ENCODE results near the gene OR2L8.

The OR2L8 gene

GRCh38 chr1:247948558-247948957 lies at the start of gene OR2L8:
Gene OR2L8, plus strand, starts transcription at chr1:247948858. Its CDS starts 0 bp downstream, at chr1:247948858.
- DNase-seq (ENCODE audit: low spot score), result no peak

DNA sequence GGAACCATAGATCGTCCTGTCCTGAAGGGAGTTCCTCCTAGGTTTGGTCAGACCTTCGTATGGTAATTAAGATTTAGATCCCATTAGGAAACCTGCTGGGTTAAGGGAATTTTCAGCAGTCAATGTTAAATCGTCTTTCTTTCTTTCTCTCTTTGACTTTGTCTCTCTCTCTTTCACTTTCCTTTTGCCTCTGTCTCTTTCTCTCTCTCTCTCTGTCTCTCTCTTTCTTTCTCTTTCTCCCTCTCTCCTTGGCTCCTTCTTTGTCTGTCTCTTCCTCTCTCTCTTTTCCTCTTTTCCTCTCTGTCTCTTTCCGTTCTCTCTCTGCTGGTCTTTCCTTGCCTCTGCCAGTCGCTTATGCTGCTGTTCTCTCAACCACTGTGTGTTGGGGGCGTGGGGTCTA lies 44.5 kb upstream of the OR2L8 start:
- DNase-seq (ENCODE audit: low spot score), result no peak

DNA sequence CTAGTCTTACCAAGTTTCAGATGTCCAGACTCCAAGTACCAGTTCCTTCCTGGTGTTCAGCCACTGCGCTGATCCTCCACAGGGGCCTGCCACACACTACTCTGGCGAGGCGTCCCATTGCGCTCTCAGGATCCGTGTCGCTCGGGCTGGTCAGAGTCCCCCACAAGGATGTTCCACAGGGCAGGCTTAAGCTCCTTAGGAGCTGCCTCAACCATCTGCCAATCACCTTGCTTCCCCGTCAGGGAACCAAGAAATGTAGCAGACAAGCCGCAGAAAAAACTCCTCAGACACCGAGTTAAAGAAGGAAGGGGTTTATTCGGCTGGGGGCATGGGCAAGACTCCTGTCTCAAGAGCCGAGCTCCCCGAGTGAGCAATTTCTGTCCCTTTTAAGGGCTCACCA lies 43.5 kb upstream of the OR2L8 start:
- no peak for DNase-seq (ENCODE audit: low spot score)

- DNase-seq (ENCODE audit: low spot score), result no peak
These were observed 42.7 kb upstream of the OR2L8 start for GRCh38 chr1:247905910-247906503.

GRCh38 chr1:247906504-247907047 lies 42.1 kb upstream of the OR2L8 start:
- peak; percentile 69 for DNase-seq (ENCODE audit: low spot score)

GRCh38 chr1:247908766-247909165 lies 39.9 kb upstream of the OR2L8 start:
- no peak for DNase-seq (ENCODE audit: low spot score)

- DNase-seq (ENCODE audit: low spot score), result no peak
These were observed 34.9 kb upstream of the OR2L8 start for GRCh38 chr1:247913786-247914185.

- no peak for DNase-seq (ENCODE audit: low spot score)
These were observed 33.6 kb upstream of the OR2L8 start for GRCh38 chr1:247914941-247915662.

GRCh38 chr1:247919952-247920351 lies 28.7 kb upstream of the OR2L8 start, which contains the start of gene OR2T8:
Gene OR2T8, plus strand, starts transcription at chr1:247920252. Its CDS starts 766 bp downstream, at chr1:247921018.
- no peak for DNase-seq (ENCODE audit: low spot score)

GRCh38 chr1:247923941-247924340 lies 24.7 kb upstream of the OR2L8 start:
- DNase-seq (ENCODE audit: low spot score), result no peak

DNA sequence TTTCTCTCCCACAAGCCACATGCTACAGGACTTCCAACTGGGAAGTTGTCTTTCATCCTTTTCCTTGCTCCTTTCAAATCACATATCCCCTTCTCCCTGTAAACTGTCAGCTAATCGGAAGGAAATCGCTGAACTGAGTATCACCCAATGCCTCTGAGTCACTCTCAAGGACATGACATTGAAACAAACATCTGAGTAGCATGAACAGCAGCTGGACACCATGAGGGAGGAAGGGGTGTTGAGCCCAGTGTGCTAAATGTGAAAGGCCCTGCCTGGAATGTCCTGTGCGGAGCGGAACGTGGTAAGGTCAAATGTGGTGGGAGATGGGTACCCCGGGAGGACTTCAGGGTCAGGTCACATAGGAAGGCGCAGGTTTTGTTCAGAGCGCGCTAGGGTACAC lies 23.8 kb upstream of the OR2L8 start, which contains the start of gene OR2AJ1:
Gene OR2AJ1, plus strand, starts transcription at position 22 of the 400 bp plus-strand sequence. CDS start 8,880 bp downstream, outside the sequence.
- DNase-seq (ENCODE audit: low spot score), result no peak

GRCh38 chr1:247933989-247934388 lies 14.7 kb upstream of the OR2L8 start:
- DNase-seq (ENCODE audit: low spot score), result no peak

- no peak for DNase-seq (ENCODE audit: low spot score)
These were observed 12.9 kb upstream of the OR2L8 start for GRCh38 chr1:247935781-247936180.

- DNase-seq (ENCODE audit: low spot score), result no peak
These were observed 12.2 kb upstream of the OR2L8 start for GRCh38 chr1:247936415-247936814.

GRCh38 chr1:247936965-247937734 lies 11.5 kb upstream of the OR2L8 start:
- DNase-seq (ENCODE audit: low spot score), result peak; percentile 78

DNA sequence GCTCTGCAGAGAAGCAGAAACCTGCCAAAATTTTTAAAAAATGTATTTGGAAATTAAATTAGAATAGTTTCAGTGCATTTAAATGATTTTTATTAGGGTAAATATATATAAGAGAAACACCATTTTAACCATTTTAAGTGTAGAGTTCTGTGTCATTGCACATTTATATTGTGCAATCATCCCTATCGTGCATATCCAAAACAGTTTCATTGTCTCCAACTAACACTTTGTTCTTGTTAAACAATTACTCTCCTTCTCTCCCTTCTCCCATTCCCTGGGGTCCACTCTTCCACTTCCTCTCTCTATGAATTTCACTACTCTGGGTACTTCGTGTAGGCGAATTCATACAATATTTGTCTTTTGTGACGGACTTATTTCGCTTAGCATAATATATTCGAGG lies 6.0 kb upstream of the OR2L8 start:
- DNase-seq (ENCODE audit: low spot score), result no peak

DNA sequence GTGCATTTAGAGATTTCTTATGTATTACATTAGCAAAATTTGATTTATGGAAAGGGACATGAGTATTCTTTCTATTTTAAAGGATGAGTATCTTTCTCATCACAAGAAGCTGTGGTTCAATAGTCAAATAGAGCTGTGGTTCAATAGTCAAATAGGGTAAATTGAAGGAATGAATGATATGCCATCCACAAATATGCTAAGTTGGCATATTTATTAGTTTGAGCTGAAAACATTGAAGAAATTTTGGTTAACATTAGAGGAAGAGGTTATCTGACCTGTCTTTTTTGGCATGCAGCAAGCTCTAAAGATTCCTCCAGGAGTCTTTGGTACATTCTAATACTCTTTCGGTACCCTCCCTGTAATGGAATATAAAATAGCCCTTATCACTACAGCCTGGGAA lies 4.8 kb downstream of the OR2L8 start:
- DNase-seq (ENCODE audit: low spot score), result no peak

DNA sequence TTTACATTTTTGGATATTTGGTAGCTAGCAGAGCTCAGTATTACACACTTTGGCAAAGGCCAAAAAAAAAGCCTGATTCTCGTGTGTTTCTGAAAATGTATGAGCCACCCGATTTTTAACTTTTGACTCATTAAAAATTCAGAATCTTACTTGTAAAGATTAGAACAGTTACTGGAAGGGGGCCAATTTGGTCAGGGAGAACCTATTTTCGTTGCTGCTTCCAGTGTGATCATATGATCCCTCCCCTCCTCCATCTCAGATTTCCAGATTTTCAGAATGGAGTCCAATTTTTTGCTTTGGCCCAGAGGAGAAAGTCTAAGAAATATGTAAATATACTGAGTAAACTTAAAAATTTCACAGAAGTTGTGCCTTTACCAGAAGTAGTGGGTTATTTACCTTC lies 13.1 kb downstream of the OR2L8 start:
- DNase-seq (ENCODE audit: low spot score), result no peak

- DNase-seq (ENCODE audit: low spot score), result peak; percentile 54
These were observed 14.4 kb downstream of the OR2L8 start for GRCh38 chr1:247962911-247963588.

DNA sequence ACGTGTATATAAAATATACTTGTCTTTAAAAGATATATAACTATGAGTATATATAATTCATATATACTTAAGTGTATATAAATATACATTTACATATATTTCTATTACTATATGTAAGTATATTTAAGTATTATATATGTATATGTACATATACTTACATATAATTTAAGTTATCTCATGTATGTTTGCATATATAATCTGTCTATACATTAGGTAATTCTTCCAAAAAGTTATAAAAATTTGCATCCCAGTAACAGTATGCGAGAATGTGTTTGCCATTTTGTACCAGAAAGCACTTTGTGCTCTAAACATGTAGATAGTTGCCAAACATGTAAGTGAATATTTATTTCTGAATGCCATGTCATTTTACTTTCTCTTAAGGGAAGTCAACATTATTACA lies 16.3 kb downstream of the OR2L8 start, which contains the start of gene OR2AK2:
Gene OR2AK2, plus strand, starts transcription at position 301 of the 400 bp plus-strand sequence. CDS start 144 bp downstream, outside the sequence.
- DNase-seq (ENCODE audit: low spot score), result no peak

GRCh38 chr1:247966532-247967204 lies 18.0 kb downstream of the OR2L8 start:
- DNase-seq (ENCODE audit: low spot score), result no peak
